Gastrocnemius medialis (tissue), 4 donors: ENCODE results near the gene GPR173.

Source experiments
- CTCF ChIP-seq, 5 experiments: fragments of 450-650 bp in 3 of 5; fragments of 200-600 bp in 2 of 5; sonication (generic) in 2 of 5; IDR thresholded peaks in 4 of 5; conservative IDR thresholded peaks in 1 of 5; 1 replicate in 4 of 5; 2 replicates in 1 of 5; pipeline ENCODE4 v1.5.1; 2016 to 2019; ENCODE audit warnings: antibody characterized with exemption in 5 of 5, mild to moderate bottlenecking in 3 of 5, moderate library complexity in 3 of 5
- POLR2A ChIP-seq, 2 donors: fragments of 450-650 bp; IDR thresholded peaks; one replicate each; pipeline ENCODE4 v1.6.1; 2017; ENCODE audit warnings: antibody characterized with exemption in 2 of 2, mild to moderate bottlenecking in 2 of 2, moderate library complexity in 2 of 2

- TF ChIP-seq CTCF (IDR thresholded peaks at IDR 0.05 in 4 of 5, conservative IDR thresholded peaks at IDR 0.05 in 1 of 5) (no peak), POLR2A (IDR thresholded peaks at IDR 0.05) (no peak)
These were observed 26.2 kb upstream of the GPR173 start for GRCh38 chrX:53022381-53022780.
